HepG2 (cell line): ENCODE results near the gene WNT3A. TPM values are rescaled to one million over a fixed set of nuclear protein-coding genes. Genes with fewer than 3 reads are reported as not detected.

Experiments used
- EHMT2 ChIP-seq: fragments of 200-600 bp; sonication (generic); IDR thresholded peaks from 2 replicates; pipeline ENCODE4 v1.7.0; 2017; ENCODE audit warnings: antibody characterized with exemption, low read depth, low read length, borderline replicate concordance
- FLYWCH1 ChIP-seq: sonication (generic); formaldehyde crosslinking; IDR thresholded peaks from 2 replicates; pipeline ENCODE4 v1.8.1; 2023; ENCODE audit warnings: mild to moderate bottlenecking, missing genetic modification reagents
- GMEB1 ChIP-seq: sonication (generic); formaldehyde crosslinking; IDR thresholded peaks from 2 replicates; pipeline ENCODE4 v1.5.1; 2020; ENCODE audit warnings: missing genetic modification reagents, mild to moderate bottlenecking, borderline replicate concordance
- GTF3A ChIP-seq: sonication (generic); formaldehyde crosslinking; conservative IDR thresholded peaks from 2 replicates; pipeline ENCODE4 v1.4.0; 2020; ENCODE audit warnings: mild to moderate bottlenecking, missing genetic modification reagents
- HES4 ChIP-seq: sonication (generic); formaldehyde crosslinking; IDR thresholded peaks from 2 replicates; pipeline ENCODE4 v1.9.0; 2021; ENCODE audit warnings: mild to moderate bottlenecking, missing genetic modification reagents, borderline replicate concordance
- KLF9 ChIP-seq: IDR thresholded peaks from 2 replicates; pipeline ENCODE4 v1.6.1; 2016; ENCODE audit warnings: low read depth
- MAFK ChIP-seq, 2 experiments: IDR thresholded peaks in 1 of 2; conservative IDR thresholded peaks in 1 of 2; 2 replicates each; pipeline ENCODE4 v1.6.1; 2011; ENCODE audit warnings: improper control_type of control experiment in 2 of 2, low read length in 2 of 2
- MED13 ChIP-seq: sonication (generic); formaldehyde crosslinking; IDR thresholded peaks from 2 replicates; pipeline ENCODE4 v1.5.0; 2020; ENCODE audit warnings: missing genetic modification reagents
- SOX5 ChIP-seq: IDR thresholded peaks from 2 replicates; pipeline ENCODE4 v1.6.1; 2016; ENCODE audit warnings: borderline replicate concordance
- ZNF136 ChIP-seq: sonication (generic); formaldehyde crosslinking; IDR thresholded peaks from 2 replicates; pipeline ENCODE4 v1.8.1; 2022; ENCODE audit warnings: low read depth, mild to moderate bottlenecking, moderate library complexity, missing genetic modification reagents
- ZNF616 ChIP-seq: sonication (generic); formaldehyde crosslinking; IDR thresholded peaks from 2 replicates; pipeline ENCODE4 v1.5.0; 2020; ENCODE audit warnings: low read depth, mild to moderate bottlenecking, missing genetic modification reagents
- ZNF687 ChIP-seq: sonication (generic); formaldehyde crosslinking; IDR thresholded peaks from 2 replicates; pipeline ENCODE4 v1.5.1; 2020; ENCODE audit warnings: mild to moderate bottlenecking, missing genetic modification reagents, moderate library complexity
- ZNF709 ChIP-seq: sonication (generic); formaldehyde crosslinking; IDR thresholded peaks from 2 replicates; pipeline ENCODE4 v1.5.0; 2020; ENCODE audit warnings: mild to moderate bottlenecking, missing genetic modification reagents
- ZZZ3 ChIP-seq: sonication (generic); formaldehyde crosslinking; IDR thresholded peaks from 2 replicates; pipeline ENCODE4 v1.4.0; 2020; ENCODE audit warnings: missing genetic modification reagents, mild to moderate bottlenecking, borderline replicate concordance
- polyA plus RNA-seq, 8 experiments: library from polyadenylated mRNA; depleted of rRNA in 3 of 8; stranded (reverse) in 7 of 8; unstranded in 1 of 8; fragments of >200 nt; fragmentation: Illumina TruSeq in 4 of 8; extraction: Trizol in 4 of 8; gene quantifications; 2 replicates each; pipeline versions ENCODE4 v1.2.1 to v1.2.3, GENCODE V29; 2011 to 2016; ENCODE audit warnings: low read depth in 4 of 8, missing spikeins in 1 of 8, mixed read lengths in 1 of 8; ENCODE audit not compliant: insufficient read depth in 1 of 8
- total RNA-seq, 5 experiments: library from RNA; depleted of rRNA; stranded (reverse); fragments of >200 nt; fragmentation: Illumina TruSeq; extraction: Trizol; gene quantifications; 2 replicates each; pipeline ENCODE4 v1.2.3, GENCODE V29; 2016; ENCODE audit warnings: low read depth in 1 of 5
- TF ChIP-seq, protein P1 (sequence below): sonication (generic); formaldehyde crosslinking; IDR thresholded peaks from 2 replicates; pipeline ENCODE4 v1.5.0; 2020; ENCODE audit warnings: mild to moderate bottlenecking, missing genetic modification reagents, borderline replicate concordance
- TF ChIP-seq, protein P2 (sequence below): sonication (generic); formaldehyde crosslinking; IDR thresholded peaks from 2 replicates; pipeline ENCODE4 v1.8.1; 2023; ENCODE audit warnings: mild to moderate bottlenecking, missing genetic modification reagents
- TF ChIP-seq, protein P3 (sequence below): sonication (generic); formaldehyde crosslinking; IDR thresholded peaks from 2 replicates; pipeline ENCODE4 v1.8.1; 2023; ENCODE audit warnings: mild to moderate bottlenecking, missing genetic modification reagents

WNT3A gene
- total and polyA plus RNA-seq, 2 of the 13 experiments (the other 11 are each of a cell fraction or from before 2014, with no cell fraction given): not detected

GRCh38 chr1:228083871-228084278, 77.1 kb downstream of the WNT3A start (continued):
- TF ChIP-seq, protein P1, sequence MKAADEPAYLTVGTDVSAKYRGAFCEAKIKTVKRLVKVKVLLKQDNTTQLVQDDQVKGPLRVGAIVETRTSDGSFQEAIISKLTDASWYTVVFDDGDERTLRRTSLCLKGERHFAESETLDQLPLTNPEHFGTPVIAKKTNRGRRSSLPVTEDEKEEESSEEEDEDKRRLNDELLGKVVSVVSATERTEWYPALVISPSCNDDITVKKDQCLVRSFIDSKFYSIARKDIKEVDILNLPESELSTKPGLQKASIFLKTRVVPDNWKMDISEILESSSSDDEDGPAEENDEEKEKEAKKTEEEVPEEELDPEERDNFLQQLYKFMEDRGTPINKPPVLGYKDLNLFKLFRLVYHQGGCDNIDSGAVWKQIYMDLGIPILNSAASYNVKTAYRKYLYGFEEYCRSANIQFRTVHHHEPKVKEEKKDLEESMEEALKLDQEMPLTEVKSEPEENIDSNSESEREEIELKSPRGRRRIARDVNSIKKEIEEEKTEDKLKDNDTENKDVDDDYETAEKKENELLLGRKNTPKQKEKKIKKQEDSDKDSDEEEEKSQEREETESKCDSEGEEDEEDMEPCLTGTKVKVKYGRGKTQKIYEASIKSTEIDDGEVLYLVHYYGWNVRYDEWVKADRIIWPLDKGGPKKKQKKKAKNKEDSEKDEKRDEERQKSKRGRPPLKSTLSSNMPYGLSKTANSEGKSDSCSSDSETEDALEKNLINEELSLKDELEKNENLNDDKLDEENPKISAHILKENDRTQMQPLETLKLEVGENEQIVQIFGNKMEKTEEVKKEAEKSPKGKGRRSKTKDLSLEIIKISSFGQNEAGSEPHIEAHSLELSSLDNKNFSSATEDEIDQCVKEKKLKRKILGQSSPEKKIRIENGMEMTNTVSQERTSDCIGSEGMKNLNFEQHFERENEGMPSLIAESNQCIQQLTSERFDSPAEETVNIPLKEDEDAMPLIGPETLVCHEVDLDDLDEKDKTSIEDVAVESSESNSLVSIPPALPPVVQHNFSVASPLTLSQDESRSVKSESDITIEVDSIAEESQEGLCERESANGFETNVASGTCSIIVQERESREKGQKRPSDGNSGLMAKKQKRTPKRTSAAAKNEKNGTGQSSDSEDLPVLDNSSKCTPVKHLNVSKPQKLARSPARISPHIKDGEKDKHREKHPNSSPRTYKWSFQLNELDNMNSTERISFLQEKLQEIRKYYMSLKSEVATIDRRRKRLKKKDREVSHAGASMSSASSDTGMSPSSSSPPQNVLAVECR (CRISPR knock-in tag): peak; percentile 50
- TF ChIP-seq GMEB1 (CRISPR knock-in tag) (peak; percentile 40; the same call in 1 of the 2 replicates), ZNF136 (CRISPR knock-in tag) (0 out of 2 replicates have a peak, but pooled peaks have one; percentile 34), ZZZ3 (no peak), HES4 (CRISPR knock-in tag) (no peak), ZNF687 (peak; percentile 25), EHMT2 (no peak), ZNF709 (CRISPR knock-in tag) (no peak), MAFK (conservative IDR thresholded peaks at IDR 0.05 in 1 of 2, IDR thresholded peaks at IDR 0.05 in 1 of 2; ENCODE audit: low read length in 2 of 2) (peak; percentile 2 to 5; a peak in 1 of 4 replicates), MED13 (CRISPR knock-in tag) (no peak), GTF3A (CRISPR knock-in tag) (no peak), KLF9 (CRISPR knock-in tag) (no peak), ZNF616 (CRISPR knock-in tag) (no peak), FLYWCH1 (CRISPR knock-in tag) (no peak), SOX5 (CRISPR knock-in tag) (no peak)
- TF ChIP-seq, protein P2, sequence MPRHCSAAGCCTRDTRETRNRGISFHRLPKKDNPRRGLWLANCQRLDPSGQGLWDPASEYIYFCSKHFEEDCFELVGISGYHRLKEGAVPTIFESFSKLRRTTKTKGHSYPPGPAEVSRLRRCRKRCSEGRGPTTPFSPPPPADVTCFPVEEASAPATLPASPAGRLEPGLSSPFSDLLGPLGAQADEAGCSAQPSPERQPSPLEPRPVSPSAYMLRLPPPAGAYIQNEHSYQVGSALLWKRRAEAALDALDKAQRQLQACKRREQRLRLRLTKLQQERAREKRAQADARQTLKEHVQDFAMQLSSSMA: 0 out of 2 replicates have a peak, but pooled peaks have one; percentile 4
- TF ChIP-seq, protein P3, sequence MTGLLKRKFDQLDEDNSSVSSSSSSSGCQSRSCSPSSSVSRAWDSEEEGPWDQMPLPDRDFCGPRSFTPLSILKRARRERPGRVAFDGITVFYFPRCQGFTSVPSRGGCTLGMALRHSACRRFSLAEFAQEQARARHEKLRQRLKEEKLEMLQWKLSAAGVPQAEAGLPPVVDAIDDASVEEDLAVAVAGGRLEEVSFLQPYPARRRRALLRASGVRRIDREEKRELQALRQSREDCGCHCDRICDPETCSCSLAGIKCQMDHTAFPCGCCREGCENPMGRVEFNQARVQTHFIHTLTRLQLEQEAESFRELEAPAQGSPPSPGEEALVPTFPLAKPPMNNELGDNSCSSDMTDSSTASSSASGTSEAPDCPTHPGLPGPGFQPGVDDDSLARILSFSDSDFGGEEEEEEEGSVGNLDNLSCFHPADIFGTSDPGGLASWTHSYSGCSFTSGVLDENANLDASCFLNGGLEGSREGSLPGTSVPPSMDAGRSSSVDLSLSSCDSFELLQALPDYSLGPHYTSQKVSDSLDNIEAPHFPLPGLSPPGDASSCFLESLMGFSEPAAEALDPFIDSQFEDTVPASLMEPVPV (CRISPR knock-in tag): no peak
